HCT116 (cell line): ENCODE measurements around the gene FAM171A1. TPM values are rescaled to one million over a fixed set of nuclear protein-coding genes. Genes with fewer than 3 reads are reported as not detected.

Source experiments
- ATAC-seq: fragments of 200-7000 bp; cut with Tn5 transposase; 2 replicates; pipeline ENCODE4 v1.9.1; 2020; ENCODE audit warnings: mild to moderate bottlenecking, moderate library complexity
- BruUV-seq: library from RNA; stranded (reverse); fragments of 400-500 nt; replicated peaks from 2 replicates; lab custom pipeline; 2021; lab: Mats Ljungman, UMichigan
- CTCF ChIA-PET: fragments of 300-600 bp; sonication (Branson Sonifier 250); formaldehyde crosslinking; loops from one replicate; lab custom pipeline; 2021; ENCODE audit warnings: antibody characterized with exemption; lab: Charles Lee
- POLR2A ChIA-PET: fragments of 300-600, 350-600 bp; sonication (Branson Sonifier 250); formaldehyde crosslinking; loops from one replicate; lab custom pipeline; 2021; ENCODE audit warnings: antibody characterized with exemption; lab: Charles Lee
- RAD21 ChIA-PET, 2 experiments: fragments of 300-600 bp; sonication (Branson Sonifier 250); formaldehyde crosslinking; loops; one replicate each; lab custom pipeline; 2023; ENCODE audit warnings: low total read pairs in 2 of 2; ENCODE audit not compliant: uncharacterized antibody in 2 of 2, unreplicated experiment in 2 of 2, low non-redundant PET in 1 of 2; lab: Charles Lee
- DNase-seq: peaks from one replicate; pipeline ENCODE4 v3.0.0-alpha.2; 2010; ENCODE audit warnings: low read depth, low spot score
- H2AFZ ChIP-seq: fragments of 200-600 bp; shearing (Covaris generic), sonication (generic); 2 replicates; pipeline ENCODE4 v1.6.1; 2017; ENCODE audit warnings: low read depth, mixed run types, mixed read lengths, antibody characterized with exemption, low read length; ENCODE audit not compliant: poor library complexity, severe bottlenecking
- H3K27ac ChIP-seq: 2 replicates; pipeline ENCODE4 v1.5.1; 2012; ENCODE audit warnings: low read depth, low read length
- H3K27me3 ChIP-seq: fragments of 200-600 bp; sonication (generic); 2 replicates; pipeline ENCODE4 v1.6.1; 2016; ENCODE audit warnings: mixed run types, low read length, mixed read lengths; ENCODE audit not compliant: insufficient read depth
- H3K36me3 ChIP-seq, 2 experiments: fragments of 200-500 bp in 1 of 2; fragments of 200-600 bp in 1 of 2; sonication (Bioruptor generic) in 1 of 2; sonication (generic) in 1 of 2; 2 replicates each; pipeline versions ENCODE4 v1.5.1 to v1.6.1; 2014 to 2016; ENCODE audit warnings: low read length in 2 of 2, inconsistent platforms in 1 of 2, mixed read lengths in 1 of 2, mixed run types in 1 of 2; ENCODE audit not compliant: insufficient read depth in 2 of 2, control insufficient read depth in 1 of 2
- H3K4me1 ChIP-seq, 2 experiments: fragments of 200-600 bp in 1 of 2; sonication (generic) in 1 of 2; 2 replicates each; pipeline versions ENCODE4 v1.5.1 to v1.6.1; 2012 to 2017; ENCODE audit warnings: low read length in 2 of 2, inconsistent platforms in 1 of 2, mild to moderate bottlenecking in 1 of 2, mixed read lengths in 1 of 2, mixed run types in 1 of 2, moderate library complexity in 1 of 2; ENCODE audit not compliant: insufficient read depth in 2 of 2, control insufficient read depth in 1 of 2
- H3K4me2 ChIP-seq: fragments of 200-600 bp; sonication (generic); 2 replicates; pipeline ENCODE4 v1.6.1; 2017; ENCODE audit warnings: mixed run types, low read length, mixed read lengths
- H3K4me3 ChIP-seq, 2 experiments: fragments of 200-600 bp in 1 of 2; sonication (generic) in 1 of 2; replicated peaks in 1 of 2; 2 replicates each; pipeline ENCODE4 v1.5.1; 2011 to 2016; ENCODE audit warnings: low read length in 2 of 2, control low read depth in 1 of 2, low read depth in 1 of 2, mild to moderate bottlenecking in 1 of 2, mixed read lengths in 1 of 2, mixed run types in 1 of 2
- H3K79me2 ChIP-seq: fragments of 200-600 bp; sonication (generic); 2 replicates; pipeline ENCODE4 v1.6.1; 2017; ENCODE audit warnings: mild to moderate bottlenecking, mixed run types, low read length, moderate library complexity, mixed read lengths; ENCODE audit not compliant: insufficient read depth
- H3K9ac ChIP-seq: fragments of 200-600 bp; sonication (generic); 2 replicates; pipeline ENCODE4 v1.6.1; 2016; ENCODE audit warnings: low read length, mixed read lengths
- H3K9me2 ChIP-seq: fragments of 200-600 bp; sonication (generic), shearing (Covaris generic); 2 replicates; pipeline ENCODE4 v1.6.1; 2017; ENCODE audit warnings: mixed run types, mild to moderate bottlenecking, moderate library complexity; ENCODE audit not compliant: insufficient read depth
- H3K9me3 ChIP-seq, 2 experiments: fragments of 200-500 bp in 1 of 2; fragments of 200-600 bp in 1 of 2; sonication (Bioruptor generic) in 1 of 2; sonication (generic) in 1 of 2; 2 replicates each; pipeline ENCODE4 v1.6.1; 2014 to 2017; ENCODE audit warnings: low read length in 2 of 2, mixed read lengths in 2 of 2, inconsistent platforms in 1 of 2, low read depth in 1 of 2, mild to moderate bottlenecking in 1 of 2, mixed run types in 1 of 2, moderate library complexity in 1 of 2; ENCODE audit not compliant: control insufficient read depth in 1 of 2, insufficient read depth in 1 of 2
- H4K20me1 ChIP-seq: fragments of 200-600 bp; sonication (generic), shearing (Covaris generic); 2 replicates; pipeline ENCODE4 v1.6.1; 2017; ENCODE audit warnings: mixed run types, mild to moderate bottlenecking, moderate library complexity; ENCODE audit not compliant: insufficient read depth
- ATF3 ChIP-seq: IDR thresholded peaks from 2 replicates; pipeline ENCODE4 v1.6.1; 2012
- CBX3 ChIP-seq: IDR thresholded peaks from 2 replicates; pipeline ENCODE4 v1.6.1; 2012; ENCODE audit warnings: low read depth
- CEBPB ChIP-seq: IDR thresholded peaks from 2 replicates; pipeline ENCODE4 v1.6.1; 2012; ENCODE audit warnings: low read depth
- CTCF ChIP-seq, 3 experiments: fragments of 200-600 bp in 1 of 3; sonication (generic) in 1 of 3; IDR thresholded peaks in 2 of 3; conservative IDR thresholded peaks in 1 of 3; 2 replicates each; pipeline ENCODE4 v1.5.1; 2012 to 2017; ENCODE audit warnings: low read depth in 2 of 3, low read length in 2 of 3, antibody characterized with exemption in 1 of 3, borderline replicate concordance in 1 of 3, control low read depth in 1 of 3, mild to moderate bottlenecking in 1 of 3, mixed read lengths in 1 of 3, mixed run types in 1 of 3, moderate library complexity in 1 of 3; ENCODE audit not compliant: insufficient read depth in 1 of 3
- EGR1 ChIP-seq: IDR thresholded peaks from 2 replicates; pipeline ENCODE4 v1.6.1; 2012; ENCODE audit warnings: low read depth
- ELF1 ChIP-seq: IDR thresholded peaks from 2 replicates; pipeline ENCODE4 v1.6.1; 2012; ENCODE audit warnings: low read depth, borderline replicate concordance
- EZH2 ChIP-seq: fragments of 200-600 bp; sonication (generic); IDR thresholded peaks from 2 replicates; pipeline ENCODE4 v1.6.1; 2017; ENCODE audit warnings: antibody characterized with exemption, mixed run types
- EZH2phosphoT487 ChIP-seq: fragments of 200-600 bp; IDR thresholded peaks from 2 replicates; pipeline ENCODE4 v1.6.1; 2018; ENCODE audit warnings: antibody characterized with exemption, borderline replicate concordance
- JUND ChIP-seq: IDR thresholded peaks from 2 replicates; pipeline ENCODE4 v1.6.1; 2012
- POLR2AphosphoS5 ChIP-seq: IDR thresholded peaks from 2 replicates; pipeline ENCODE4 v1.6.1; 2011; ENCODE audit warnings: mild to moderate bottlenecking, low read depth, low read length, moderate library complexity
- RAD21 ChIP-seq: IDR thresholded peaks from 2 replicates; pipeline ENCODE4 v1.6.1; 2012; ENCODE audit warnings: low read depth, mild to moderate bottlenecking
- REST ChIP-seq: IDR thresholded peaks from 2 replicates; pipeline ENCODE4 v1.6.1; 2012; ENCODE audit warnings: low read depth
- SIN3A ChIP-seq: IDR thresholded peaks from 2 replicates; pipeline ENCODE4 v1.6.1; 2012; ENCODE audit warnings: low read depth
- SP1 ChIP-seq: IDR thresholded peaks from 2 replicates; pipeline ENCODE4 v1.6.1; 2012; ENCODE audit warnings: low read depth
- SRF ChIP-seq: IDR thresholded peaks from 2 replicates; pipeline ENCODE4 v1.6.1; 2012; ENCODE audit warnings: low read depth
- TCF7L2 ChIP-seq: IDR thresholded peaks from 2 replicates; pipeline ENCODE4 v1.7.0; 2011; ENCODE audit warnings: borderline replicate concordance, inconsistent platforms; ENCODE audit not compliant: insufficient read depth, insufficient read length; ENCODE audit errors: extremely low read depth
- YY1 ChIP-seq: IDR thresholded peaks from 2 replicates; pipeline ENCODE4 v1.6.1; 2011; ENCODE audit warnings: low read length, low read depth, moderate library complexity, mild to moderate bottlenecking; ENCODE audit not compliant: insufficient replicate concordance; ENCODE audit errors: extremely low read depth
- ZBTB33 ChIP-seq: IDR thresholded peaks from 2 replicates; pipeline ENCODE4 v1.6.1; 2011; ENCODE audit warnings: mild to moderate bottlenecking, low read length, moderate library complexity; ENCODE audit not compliant: insufficient replicate concordance; ENCODE audit errors: extremely low read depth
- ZFX ChIP-seq: fragments of 450-650 bp; IDR thresholded peaks from 2 replicates; pipeline ENCODE4 v1.6.1; 2017
- ZNF274 ChIP-seq: fragments of 200-500 bp; sonication (Bioruptor generic); IDR thresholded peaks from 2 replicates; pipeline ENCODE4 v1.6.1; 2014; ENCODE audit warnings: mild to moderate bottlenecking, low read depth, low read length, inconsistent platforms
- intact Hi-C: fragments of 100-400 bp; cut with micrococcal nuclease; formaldehyde crosslinking; loops from 2 replicates; pipeline ENCODE4 v1.10.0; 2022
- total RNA-seq: library from RNA; stranded (reverse); gene quantifications from one replicate; pipeline ENCODE4 v1.2.1, GENCODE V29; 2021; ENCODE audit not compliant: unreplicated experiment

The FAM171A1 gene
- total RNA-seq, 1 experiment from 2014 or later = 32.5 TPM

GRCh38 chr10:15216700-15217099 lies 154.4 kb downstream of the FAM171A1 start:
- RAD21 ChIA-PET = no interaction called here
- POLR2A ChIA-PET = no interaction called here
- no peaks in the 10 kb centered on the region for H3K79me2 ChIP-seq
- H3K9me3 ChIP-seq = no peaks in the 10 kb centered on the region
- H3K4me1 ChIP-seq = peaks cover 5 to 10% of the 10 kb centered on the region in 2 experiments
- BruUV-seq = no TSS peak
- no peak for DNase-seq
- H3K27ac ChIP-seq = no peak overlapping the region
- CTCF ChIA-PET = no interaction called here
- 0 out of 4 replicates have a peak, but pooled peaks cover 0 to 2% of the 10 kb centered on the region in 2 experiments for H3K36me3 ChIP-seq
- H2AFZ ChIP-seq = no peak overlapping the region
- no peaks in the 10 kb centered on the region for H3K9me2 ChIP-seq
- H3K4me2 ChIP-seq = no peak overlapping the region
- ATAC-seq = no peak
- intact Hi-C loops = no loop called here
- TF ChIP-seq YY1 = no peak
- TF ChIP-seq REST = no peak
- no peak for TF ChIP-seq CBX3
- TF ChIP-seq EZH2 = no peak
- TF ChIP-seq CEBPB = no peak
- no peak for TF ChIP-seq SP1
- no peak for TF ChIP-seq ATF3
- TF ChIP-seq SRF = no peak
- no peak for TF ChIP-seq POLR2AphosphoS5
- no peak for TF ChIP-seq CTCF (IDR thresholded peaks at IDR 0.05 in 2 of 3, conservative IDR thresholded peaks at IDR 0.05 in 1 of 3; ENCODE audit: borderline replicate concordance in 1 of 3, insufficient read depth in 1 of 3, low read depth in 2 of 3, low read length in 2 of 3)
- no peak for TF ChIP-seq EGR1
- no peak for TF ChIP-seq TCF7L2
- TF ChIP-seq ZBTB33 = no peak
- TF ChIP-seq ZNF274 = no peak
- TF ChIP-seq EZH2phosphoT487 = no peak
- TF ChIP-seq ZFX = no peak
- TF ChIP-seq JUND = no peak
- TF ChIP-seq SIN3A = no peak
- no peak for TF ChIP-seq RAD21
- TF ChIP-seq ELF1 = no peak
- no peak overlapping the region for H3K9ac ChIP-seq
- no peak overlapping the region for H3K4me3 ChIP-seq
- no peaks in the 10 kb centered on the region for H4K20me1 ChIP-seq
- no peaks in the 10 kb centered on the region for H3K27me3 ChIP-seq
